GM21360 (cell line): ENCODE results near the gene IER3.

Experiments
- ATAC-seq: cut with Tn5 transposase; IDR thresholded peaks from one replicate; pipeline ENCODE4 v1.9.1; 2021; ENCODE audit warnings: mild to moderate bottlenecking, moderate library complexity; ENCODE audit not compliant: unreplicated experiment

IER3 gene

DNA sequence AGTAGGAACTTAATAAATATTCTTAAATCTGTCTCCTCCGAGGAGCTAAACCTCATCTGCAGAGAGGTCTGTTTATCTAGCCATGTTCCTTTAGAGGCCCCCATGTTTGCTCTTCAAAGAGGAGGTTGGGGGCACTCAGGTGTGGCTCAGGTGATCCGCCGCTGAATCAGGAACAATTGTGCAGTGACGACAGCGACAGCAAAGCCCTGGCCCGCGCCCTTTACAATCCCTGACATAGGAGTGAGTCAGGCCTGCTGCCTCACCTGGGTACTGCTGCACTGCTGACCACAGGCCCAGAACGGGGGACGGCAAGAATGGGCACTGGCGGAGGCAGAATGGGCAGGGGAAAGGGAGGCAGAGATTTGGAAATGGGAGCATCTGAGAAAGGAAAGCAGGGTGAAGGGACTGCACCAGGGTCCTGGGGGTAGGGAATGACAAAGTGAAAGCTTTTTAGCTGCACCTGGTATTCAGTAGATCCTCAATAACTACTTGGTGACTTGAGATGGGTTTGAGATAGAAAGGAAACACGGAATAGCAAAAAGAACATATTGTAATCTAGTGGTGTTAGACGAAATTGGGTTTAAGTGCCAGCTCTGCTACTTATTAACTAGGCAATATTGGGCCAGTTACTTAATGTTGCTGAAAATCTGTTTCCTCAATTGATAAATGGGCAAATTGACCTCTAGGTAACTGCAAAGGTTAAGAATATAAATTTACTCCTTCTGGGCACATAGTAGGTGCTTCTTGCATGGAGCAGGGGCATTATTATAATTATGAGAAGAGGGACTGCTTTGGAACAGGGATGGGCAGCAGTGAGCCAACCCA, 5.4 kb upstream of the IER3 start:
- no peak for ATAC-seq

DNA sequence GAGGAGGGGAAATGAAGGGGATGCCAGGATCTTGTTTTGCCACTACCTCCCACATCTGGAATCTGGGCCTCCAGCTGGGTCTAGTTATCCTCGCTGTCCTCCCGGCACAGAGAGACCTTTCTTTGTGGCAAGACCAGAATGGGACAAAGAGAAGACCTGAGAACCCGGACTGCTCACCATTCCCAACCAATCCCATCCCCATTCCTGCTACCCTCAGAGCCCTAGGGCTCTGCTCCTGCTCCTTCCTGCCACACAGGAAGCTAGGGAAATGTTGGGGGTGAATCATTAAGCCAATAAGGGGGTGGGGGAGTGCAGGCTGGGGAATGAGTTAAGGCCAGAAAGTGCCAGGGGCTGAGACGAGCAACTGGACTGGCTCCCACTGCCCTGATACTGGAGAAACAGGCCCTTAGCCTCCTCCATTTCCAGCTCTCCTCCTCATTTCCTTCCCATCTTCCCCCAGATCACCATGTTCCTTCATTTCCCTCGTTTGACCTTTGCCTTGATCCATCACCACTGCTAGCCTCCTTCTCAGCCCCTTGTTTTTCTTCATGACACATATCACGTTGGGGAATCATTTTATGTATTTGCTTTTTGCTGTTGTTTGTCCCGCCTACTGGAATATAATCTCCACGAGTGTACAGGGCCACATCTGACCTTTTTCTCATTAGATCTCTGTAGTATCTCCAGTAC, 4.6 kb upstream of the IER3 start:
- ATAC-seq = no peak

DNA sequence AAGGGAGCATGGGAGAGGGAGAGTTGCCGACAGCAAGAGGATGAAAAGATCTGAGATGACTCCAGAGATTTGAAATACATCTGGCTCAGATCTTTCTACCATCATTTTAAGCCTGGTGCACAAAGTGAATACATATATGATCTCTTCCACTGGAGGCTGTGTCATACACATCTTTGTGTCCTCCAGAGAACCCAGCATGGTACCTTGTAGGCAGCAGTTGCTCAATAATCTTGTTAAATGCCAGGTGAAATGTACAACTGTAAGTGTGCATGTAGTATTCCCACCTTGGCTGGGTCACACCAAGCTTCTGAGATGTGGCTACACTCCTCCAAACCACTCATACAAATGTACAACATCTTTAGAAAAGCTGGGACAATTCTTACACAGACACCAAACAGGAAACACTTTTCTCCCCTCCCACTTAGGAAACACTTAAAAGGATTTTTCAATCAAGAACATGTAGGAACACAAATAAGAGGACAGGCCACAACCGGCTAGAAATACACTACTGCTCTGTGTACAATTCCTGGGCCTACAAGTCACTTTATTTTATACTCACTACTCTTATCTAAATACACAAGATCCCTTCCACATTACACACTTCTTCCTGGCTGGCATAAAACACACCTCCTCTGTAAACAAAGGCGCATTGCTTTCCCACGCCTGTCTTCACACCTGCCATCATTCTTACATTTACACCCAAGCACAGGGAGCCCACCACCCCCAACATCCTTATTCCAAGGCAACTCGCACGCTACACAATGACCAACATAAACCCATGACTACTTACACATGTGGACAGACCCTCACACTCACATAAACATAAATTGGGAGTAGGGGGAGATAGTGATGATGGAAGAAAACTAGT, 3.8 kb upstream of the IER3 start:
- no peak for ATAC-seq

DNA sequence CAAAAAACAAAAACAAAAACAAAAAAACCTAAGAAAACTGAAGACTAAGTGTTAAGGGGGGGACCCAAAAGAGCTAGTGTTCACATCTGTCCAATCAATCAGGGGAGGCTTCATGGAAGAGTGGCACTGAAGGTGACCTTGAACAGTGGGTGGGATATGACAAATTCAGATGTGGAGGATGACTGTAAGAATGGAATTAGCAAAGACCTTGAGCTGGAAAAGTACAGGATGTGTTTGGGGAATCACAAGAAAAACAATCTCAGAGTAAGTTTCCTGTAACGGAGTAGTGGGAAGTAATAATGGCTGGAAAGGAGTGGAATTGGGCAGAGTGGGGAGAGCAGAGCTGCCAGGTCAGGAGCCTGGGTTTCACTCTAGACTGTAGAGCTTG, 2.9 kb upstream of the IER3 start:
- ATAC-seq = no peak

GRCh38 chr6:30743099-30744053, 971 bp downstream of the IER3 start:
- no peak for ATAC-seq

DNA sequence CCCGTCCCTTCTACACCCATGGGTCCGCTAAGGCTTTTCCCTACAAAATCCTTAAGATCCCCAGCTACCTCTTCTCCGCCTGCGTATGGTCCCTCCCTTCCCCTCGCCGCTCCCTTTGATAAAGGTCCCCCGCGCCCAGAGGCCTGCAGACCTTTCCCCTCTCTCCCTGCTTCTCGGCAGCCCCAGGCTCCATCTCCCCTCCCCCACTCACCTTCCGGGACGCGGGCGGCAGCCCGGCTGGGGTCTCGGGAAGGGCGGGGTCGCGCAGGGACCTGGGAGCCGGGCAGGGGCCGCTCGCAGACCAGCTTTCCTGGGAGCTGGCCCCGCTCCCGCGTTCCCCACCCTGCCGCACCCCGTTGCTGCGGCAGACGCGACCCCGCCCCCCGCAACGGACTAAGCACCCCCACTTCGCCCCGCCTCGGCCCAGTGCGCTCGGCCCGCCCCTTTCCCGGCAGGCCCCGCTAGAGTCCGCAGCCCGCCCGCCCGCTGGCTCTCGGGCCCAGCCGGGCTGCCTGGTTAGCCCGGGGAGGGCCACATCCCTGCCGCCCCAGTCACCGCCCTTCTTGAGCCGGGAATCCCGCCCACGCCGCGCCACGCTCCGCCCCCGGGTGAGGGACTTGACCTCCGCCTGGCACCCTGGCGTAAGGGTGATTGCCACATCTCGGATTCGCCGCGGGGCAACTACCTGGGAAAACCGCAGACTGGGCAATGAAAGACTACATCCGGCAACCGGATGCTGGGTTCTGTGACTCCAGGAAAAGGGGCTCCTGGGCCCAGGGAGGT, 1.8 kb downstream of the IER3 start, which contains the start of gene FLOT1:
Gene FLOT1, minus strand, starts transcription at position 372 of the 783 bp plus-strand sequence. CDS start 498 bp downstream, outside the sequence.
- peak; percentile 65 for ATAC-seq

DNA sequence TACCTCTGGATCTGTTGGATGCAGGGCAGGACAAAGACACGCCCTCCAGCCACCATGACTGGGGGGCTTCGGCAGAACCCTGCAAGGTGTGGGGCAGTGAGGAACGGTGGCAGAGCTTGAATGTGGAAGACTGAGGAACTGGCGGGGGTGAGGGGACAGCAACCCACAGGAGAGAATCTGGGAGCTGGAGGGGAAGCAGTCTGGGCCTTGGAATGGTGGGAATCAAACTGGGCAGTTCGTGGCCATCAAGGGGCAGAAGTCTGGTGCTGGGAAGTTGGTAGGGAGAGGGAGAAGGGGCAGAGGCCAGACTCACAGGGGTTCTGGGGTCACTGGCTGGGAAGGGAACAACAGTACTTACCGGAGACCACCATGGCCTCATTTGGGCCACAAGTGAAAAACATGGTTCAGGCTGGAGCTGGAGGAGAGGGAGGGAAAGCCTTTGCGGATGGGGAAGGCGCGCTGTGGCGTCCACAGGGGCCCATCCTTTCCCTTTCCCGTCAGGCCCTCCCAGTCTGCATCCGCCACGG, 2.5 kb downstream of the IER3 start:
- ATAC-seq = no peak

- no peak for ATAC-seq
These were observed 3.1 kb downstream of the IER3 start for GRCh38 chr6:30741063-30741779.

DNA sequence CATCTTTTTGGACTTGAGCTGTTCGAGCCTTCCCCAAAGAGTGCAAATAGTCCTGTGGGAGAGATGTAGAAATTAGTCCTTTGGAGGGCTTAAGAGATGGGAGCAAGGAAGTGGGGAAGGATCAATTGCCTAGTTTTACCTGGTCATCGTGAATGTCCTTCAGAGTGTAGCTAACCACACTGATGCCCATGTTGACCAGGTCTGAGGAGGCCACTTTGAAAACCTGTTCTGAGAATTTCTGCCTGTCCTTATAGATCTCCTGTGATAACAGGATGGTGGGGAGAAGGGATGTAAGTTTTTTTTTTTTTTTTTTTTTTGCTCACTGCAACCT, 3.8 kb downstream of the IER3 start:
- ATAC-seq = no peak

GRCh38 chr6:30738532-30738931, 5.8 kb downstream of the IER3 start:
- no peak for ATAC-seq

DNA sequence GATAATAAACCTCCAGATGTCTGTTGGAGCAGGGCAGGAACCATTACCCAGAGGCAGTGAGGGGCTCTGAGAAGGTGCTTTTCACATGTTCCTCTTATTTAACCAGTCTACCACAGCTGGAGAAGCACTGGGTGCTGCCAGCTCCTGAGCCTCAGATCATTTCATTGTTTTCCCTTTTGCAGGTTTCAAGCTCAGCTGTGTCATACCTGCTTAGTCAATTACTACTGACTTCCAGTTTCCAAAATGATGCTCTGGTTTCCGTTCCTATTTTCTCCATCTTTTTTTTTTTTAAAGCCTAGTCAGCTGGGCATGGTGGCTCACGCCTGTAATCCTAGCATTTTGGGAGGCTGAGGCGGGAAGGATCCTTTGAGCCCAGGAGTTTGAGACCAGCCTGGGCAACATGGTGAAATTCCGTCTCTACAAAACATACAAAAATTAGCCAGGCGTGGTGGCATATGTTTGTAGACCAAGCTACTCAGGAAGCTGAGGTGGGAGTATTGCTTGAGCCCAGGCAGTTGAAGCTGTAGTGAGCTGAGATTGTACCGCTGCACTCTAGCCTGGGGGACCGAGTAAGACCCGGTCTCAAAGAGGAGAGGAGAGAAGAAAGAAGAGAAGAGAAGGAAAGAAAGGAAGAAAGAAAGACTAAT, 8.6 kb downstream of the IER3 start:
- no peak for ATAC-seq

DNA sequence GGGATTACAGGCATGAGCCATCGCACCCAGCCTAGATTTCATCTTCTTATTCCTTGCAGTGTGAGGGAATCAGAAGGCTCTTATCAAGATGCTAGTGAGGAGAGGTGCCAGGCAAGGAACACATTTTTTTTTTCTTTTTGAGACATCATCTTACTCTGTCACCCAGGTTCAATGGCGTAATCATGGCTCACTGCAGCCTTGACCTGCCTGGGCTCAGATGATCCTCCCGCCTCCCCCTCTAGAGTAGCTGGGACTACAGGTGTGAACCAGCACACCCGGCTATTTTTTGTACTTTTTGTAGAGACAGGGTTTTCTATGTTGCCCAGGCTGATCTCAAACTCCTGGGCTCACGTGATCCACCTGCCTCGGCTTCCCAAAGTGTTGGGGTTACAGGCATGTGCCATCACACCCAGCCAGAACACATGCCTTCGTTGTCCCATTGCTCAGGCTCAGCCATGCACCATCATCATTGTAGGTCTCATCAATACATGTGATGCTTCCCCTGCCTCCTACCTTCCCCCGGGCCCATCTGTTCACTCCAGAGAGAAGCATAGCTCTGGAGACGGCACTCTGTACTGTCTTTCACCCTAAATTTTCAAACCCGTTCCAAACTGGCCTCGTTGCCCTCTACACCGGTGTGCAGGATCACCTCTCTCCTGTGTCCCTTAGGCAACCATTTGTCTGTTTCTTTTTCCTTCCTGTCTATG, 12.0 kb downstream of the IER3 start:
- ATAC-seq = no peak

DNA sequence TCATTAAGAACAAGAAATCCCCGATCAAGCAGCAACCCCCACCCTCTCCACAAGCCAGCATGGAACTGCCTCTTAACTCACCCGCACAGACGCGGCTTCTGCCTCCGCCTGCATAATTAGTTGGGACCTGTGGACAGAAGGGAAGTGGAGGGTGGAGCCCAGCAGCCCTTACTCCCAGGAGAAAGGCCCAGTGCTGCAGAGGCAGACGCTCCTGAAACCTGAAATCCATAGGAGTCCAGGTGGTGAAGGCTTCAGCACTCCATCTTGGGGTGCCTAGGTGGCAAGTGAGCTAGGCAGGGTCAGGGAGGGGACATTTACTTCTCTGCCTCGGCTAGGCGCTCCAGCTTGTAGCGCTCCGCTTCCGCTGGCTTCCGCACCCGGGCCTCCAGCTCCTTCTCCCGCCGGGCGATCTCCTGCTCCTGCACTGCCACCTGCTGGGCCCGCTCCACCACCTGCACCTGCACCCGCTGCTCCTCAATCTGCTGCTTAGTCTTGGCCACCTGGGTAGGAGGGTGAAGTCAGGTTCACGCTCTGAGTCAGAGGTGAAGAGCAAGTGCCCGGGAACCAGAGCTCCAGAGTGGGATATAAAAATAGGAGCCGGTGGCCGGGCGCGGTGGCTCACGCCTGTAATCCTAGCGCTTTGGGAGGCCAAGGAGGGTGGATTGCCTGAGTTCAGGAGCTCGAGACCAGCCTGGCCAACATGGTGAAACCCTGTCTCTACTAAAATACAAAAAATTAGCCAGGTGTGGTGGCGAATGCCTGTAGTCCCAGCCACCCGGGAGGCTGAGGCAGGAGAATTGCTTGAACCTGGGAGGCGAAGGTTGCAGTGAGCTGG, 13.5 kb downstream of the IER3 start:
- peak; percentile 54 for ATAC-seq

GRCh38 chr6:30727920-30728553, 16.3 kb downstream of the IER3 start:
- no peak for ATAC-seq

DNA sequence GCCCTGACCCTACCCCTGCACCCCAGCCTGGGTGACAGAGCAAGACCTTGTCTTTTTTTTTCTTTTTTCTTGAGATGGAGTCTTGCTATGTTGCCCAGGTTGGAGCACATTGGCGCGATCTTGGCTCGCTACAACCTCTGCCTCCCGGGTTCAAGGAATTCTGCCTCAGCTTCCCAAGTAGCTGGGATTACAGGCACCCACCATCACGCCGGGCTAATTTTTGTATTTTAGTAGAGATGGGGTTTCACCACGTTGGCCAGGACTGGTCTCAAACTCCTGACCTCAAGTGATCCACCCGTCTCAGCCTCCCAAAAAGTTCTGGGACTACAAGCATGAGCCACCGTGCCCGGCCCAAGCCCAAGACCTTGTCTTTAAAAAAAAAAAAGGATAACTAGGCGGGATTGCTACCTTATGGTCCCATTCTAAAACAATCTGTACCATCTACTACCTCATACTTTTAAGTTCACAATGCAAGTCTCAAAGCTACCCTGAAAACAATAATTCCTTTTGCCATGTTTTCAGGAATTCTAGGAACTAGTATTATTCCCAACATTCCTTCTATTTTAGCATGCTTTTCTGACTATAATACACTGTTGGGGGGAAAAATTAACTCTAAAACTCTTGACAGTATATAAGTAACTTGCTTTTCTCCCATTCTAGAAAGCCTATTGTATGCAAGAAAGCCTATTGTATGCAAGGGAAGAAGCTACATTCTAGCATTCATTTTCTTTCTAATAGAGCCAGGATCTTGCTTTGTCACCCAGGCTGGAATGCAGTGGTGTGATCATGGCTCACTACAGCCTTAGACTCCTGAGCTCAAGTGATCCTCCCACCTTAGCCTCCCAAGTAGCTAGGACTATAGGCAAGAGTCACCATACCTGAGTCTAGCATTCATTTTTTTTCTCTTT, 17.6 kb downstream of the IER3 start:
- ATAC-seq = no peak
